ENCODE measurements around the gene GALNTL6. TPM values are rescaled to one million over a fixed set of nuclear protein-coding genes. Genes with fewer than 3 reads are reported as not detected.

The GALNTL6 gene
- total RNA-seq, 1 donor from 2014 or later = 0.13 TPM

DNA sequence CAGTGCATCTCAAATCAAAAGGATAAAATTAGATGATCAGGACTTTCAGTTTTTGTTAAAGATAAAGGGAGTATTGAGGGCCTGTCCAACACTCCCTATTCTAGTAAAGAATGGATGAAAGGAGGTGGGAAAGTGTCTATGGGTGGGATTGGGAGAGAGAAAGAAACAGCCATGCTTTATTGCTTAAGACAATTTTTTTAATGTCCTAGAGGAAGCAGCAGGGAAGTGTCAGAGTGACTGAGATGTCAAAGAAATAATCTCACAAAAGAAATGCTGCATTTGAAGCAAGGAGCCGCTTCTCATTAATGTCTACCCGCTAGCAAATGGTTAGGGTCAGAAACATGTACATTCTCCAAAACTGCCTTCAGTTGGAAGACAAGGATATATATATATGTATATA lies 1238.0 kb downstream of the GALNTL6 start:
- no peak overlapping the region for H3K4me3 ChIP-seq (ENCODE audit: low read depth, low read length)
- TF ChIP-seq, protein P1, sequence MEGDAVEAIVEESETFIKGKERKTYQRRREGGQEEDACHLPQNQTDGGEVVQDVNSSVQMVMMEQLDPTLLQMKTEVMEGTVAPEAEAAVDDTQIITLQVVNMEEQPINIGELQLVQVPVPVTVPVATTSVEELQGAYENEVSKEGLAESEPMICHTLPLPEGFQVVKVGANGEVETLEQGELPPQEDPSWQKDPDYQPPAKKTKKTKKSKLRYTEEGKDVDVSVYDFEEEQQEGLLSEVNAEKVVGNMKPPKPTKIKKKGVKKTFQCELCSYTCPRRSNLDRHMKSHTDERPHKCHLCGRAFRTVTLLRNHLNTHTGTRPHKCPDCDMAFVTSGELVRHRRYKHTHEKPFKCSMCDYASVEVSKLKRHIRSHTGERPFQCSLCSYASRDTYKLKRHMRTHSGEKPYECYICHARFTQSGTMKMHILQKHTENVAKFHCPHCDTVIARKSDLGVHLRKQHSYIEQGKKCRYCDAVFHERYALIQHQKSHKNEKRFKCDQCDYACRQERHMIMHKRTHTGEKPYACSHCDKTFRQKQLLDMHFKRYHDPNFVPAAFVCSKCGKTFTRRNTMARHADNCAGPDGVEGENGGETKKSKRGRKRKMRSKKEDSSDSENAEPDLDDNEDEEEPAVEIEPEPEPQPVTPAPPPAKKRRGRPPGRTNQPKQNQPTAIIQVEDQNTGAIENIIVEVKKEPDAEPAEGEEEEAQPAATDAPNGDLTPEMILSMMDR (IDR thresholded peaks at IDR 0.05; ENCODE audit: insufficient read depth, low read length, poor library complexity, severe bottlenecking) = no peak
- DNase-seq (ENCODE audit: low read depth) = no peak
- H3K27me3 ChIP-seq (ENCODE audit: control insufficient read depth, insufficient read depth, low read length) = no peaks in the 10 kb centered on the region
- no peaks in the 10 kb centered on the region for H3K36me3 ChIP-seq (ENCODE audit: control insufficient read depth, insufficient read depth, low read length)

DNA sequence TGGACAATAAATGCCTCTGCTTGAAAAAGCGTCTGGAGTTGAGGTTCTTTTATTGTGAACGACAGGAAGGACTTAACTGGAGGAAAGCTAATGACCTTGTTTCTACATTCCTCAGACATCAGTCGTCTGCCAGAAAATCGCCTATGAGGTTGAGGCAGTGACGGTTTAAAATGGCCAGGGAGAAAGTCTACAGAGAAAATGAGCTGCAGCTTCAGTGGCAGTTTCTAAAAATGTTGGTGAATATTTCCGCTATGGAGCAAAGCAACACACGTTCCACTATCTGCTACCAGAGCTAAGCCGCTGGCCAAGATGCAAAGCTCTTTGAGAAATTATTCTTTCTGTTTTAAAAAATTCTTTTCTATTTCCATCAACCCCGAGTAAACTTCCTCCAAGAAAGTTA lies 1238.5 kb downstream of the GALNTL6 start:
- TF ChIP-seq, protein P1 (IDR thresholded peaks at IDR 0.05; ENCODE audit: insufficient read depth, low read length, poor library complexity, severe bottlenecking) = no peak
- DNase-seq (ENCODE audit: low read depth) = no peak
- no peaks in the 10 kb centered on the region for H3K27me3 ChIP-seq (ENCODE audit: control insufficient read depth, insufficient read depth, low read length)
- no peaks in the 10 kb centered on the region for H3K36me3 ChIP-seq (ENCODE audit: control insufficient read depth, insufficient read depth, low read length)
- no peak overlapping the region for H3K4me3 ChIP-seq (ENCODE audit: low read depth, low read length)

DNA sequence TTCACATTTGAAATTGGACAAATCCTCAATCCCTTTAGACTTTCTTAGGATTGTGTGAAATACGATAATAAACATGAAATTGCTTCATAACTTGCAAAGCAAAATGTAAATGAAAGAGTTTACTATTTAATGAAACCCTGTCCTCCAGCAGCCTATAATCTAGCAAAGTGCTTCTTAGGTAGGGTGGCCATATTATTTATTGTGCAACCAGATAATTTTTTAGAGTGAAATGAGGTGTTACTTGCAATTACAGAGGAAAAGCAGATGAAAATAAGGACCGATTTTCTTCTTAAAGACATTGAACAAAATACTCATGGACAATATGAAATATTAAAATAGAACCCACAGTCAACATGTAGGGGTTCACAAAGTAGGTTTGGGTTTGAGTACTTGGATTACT lies 1239.2 kb downstream of the GALNTL6 start:
- TF ChIP-seq, protein P1 (IDR thresholded peaks at IDR 0.05; ENCODE audit: insufficient read depth, low read length, poor library complexity, severe bottlenecking) = no peak
- no peak overlapping the region for H3K4me3 ChIP-seq (ENCODE audit: low read depth, low read length)
- no peak for DNase-seq (ENCODE audit: low read depth)
- H3K36me3 ChIP-seq (ENCODE audit: control insufficient read depth, insufficient read depth, low read length) = no peaks in the 10 kb centered on the region
- H3K27me3 ChIP-seq (ENCODE audit: control insufficient read depth, insufficient read depth, low read length) = no peaks in the 10 kb centered on the region

DNA sequence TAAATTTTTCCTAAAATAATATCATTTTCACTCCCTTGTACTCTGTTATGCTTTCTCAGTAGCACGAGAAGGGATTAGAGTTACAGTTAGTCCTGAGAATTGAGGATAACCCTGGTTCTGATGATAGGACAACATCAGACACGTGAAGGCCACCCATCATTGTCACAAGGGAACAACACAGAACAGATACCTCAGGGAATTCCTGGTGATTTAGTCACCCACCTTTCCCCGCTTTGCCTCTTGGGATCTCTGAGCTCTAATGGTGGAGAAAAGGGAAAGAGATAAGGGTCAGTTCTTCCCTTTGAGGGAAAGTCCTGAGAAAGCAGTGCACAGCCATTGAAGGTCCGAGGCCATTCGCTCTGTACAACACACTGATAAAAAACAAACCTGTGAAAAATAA lies 1243.1 kb downstream of the GALNTL6 start:
- no peaks in the 10 kb centered on the region for H3K27me3 ChIP-seq (ENCODE audit: control insufficient read depth, insufficient read depth, low read length)
- H3K36me3 ChIP-seq (ENCODE audit: control insufficient read depth, insufficient read depth, low read length) = no peaks in the 10 kb centered on the region
- DNase-seq (ENCODE audit: low read depth) = no peak
- TF ChIP-seq, protein P1 (IDR thresholded peaks at IDR 0.05; ENCODE audit: insufficient read depth, low read length, poor library complexity, severe bottlenecking) = no peak
- H3K4me3 ChIP-seq (ENCODE audit: low read depth, low read length) = no peak overlapping the region

DNA sequence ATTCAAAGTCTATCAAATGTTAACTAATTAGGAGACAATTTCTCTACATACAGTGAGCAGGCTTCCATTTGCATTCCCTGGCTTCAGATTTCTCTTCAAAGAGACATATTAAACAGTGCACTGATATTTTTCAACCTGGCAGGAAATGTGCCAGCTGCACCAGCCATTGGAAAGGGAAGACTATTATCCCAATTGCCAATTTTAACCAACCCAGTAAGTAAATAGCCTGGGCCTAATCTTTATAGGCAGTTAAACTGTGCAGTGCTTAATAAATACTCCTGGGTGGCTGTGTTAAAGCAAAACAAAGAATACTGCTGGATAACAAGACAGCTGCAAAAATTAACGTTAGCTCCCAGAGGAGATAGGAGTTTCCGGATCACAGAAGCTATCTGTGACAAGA lies 1243.5 kb downstream of the GALNTL6 start:
- TF ChIP-seq, protein P1 (IDR thresholded peaks at IDR 0.05; ENCODE audit: insufficient read depth, low read length, poor library complexity, severe bottlenecking) = no peak
- H3K36me3 ChIP-seq (ENCODE audit: control insufficient read depth, insufficient read depth, low read length) = no peaks in the 10 kb centered on the region
- H3K4me3 ChIP-seq (ENCODE audit: low read depth, low read length) = no peak overlapping the region
- DNase-seq (ENCODE audit: low read depth) = no peak
- H3K27me3 ChIP-seq (ENCODE audit: control insufficient read depth, insufficient read depth, low read length) = no peaks in the 10 kb centered on the region

DNA sequence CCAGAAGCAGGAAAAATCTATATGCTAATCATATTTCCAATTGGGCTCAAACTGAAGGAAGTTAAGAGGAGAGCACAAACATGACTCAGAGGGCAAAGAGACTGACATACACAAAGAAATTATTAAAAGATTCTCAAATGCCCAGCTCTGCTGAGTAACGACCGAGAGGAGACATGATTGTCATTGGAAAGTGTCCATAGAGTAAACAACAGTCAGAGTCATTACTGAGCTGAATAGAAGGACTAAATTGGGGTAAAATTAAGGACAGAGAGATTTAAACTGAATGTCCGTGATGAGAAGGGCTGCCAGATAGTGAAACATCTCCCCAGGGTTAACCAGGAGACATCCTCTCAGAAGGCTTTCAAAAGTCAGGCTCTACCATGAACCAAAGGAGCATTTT lies 1244.2 kb downstream of the GALNTL6 start:
- H3K36me3 ChIP-seq (ENCODE audit: control insufficient read depth, insufficient read depth, low read length) = no peaks in the 10 kb centered on the region
- DNase-seq (ENCODE audit: low read depth) = no peak
- TF ChIP-seq, protein P1 (IDR thresholded peaks at IDR 0.05; ENCODE audit: insufficient read depth, low read length, poor library complexity, severe bottlenecking) = no peak
- H3K4me3 ChIP-seq (ENCODE audit: low read depth, low read length) = no peak overlapping the region
- H3K27me3 ChIP-seq (ENCODE audit: control insufficient read depth, insufficient read depth, low read length) = no peaks in the 10 kb centered on the region

Data from kidney epithelial cell (primary cell).